Skin epidermis (tissue), 12 donors: ENCODE data around the gene ABL1.

Experiments used
- H3K27ac ChIP-seq, 21 experiments: fragments of 200-600 bp; sonication (generic) in 11 of 21; one replicate each; pipeline ENCODE4 v1.5.0; 2020; ENCODE audit warnings: mild to moderate bottlenecking in 3 of 21, inconsistent platforms in 2 of 21, moderate library complexity in 2 of 21
- H3K4me3 ChIP-seq, 7 experiments: fragments of 200-600 bp; sonication (generic) in 2 of 7; one replicate each; pipeline ENCODE4 v1.5.0; 2020; ENCODE audit warnings: inconsistent platforms in 2 of 7, mild to moderate bottlenecking in 2 of 7, moderate library complexity in 1 of 7

The ABL1 gene

DNA sequence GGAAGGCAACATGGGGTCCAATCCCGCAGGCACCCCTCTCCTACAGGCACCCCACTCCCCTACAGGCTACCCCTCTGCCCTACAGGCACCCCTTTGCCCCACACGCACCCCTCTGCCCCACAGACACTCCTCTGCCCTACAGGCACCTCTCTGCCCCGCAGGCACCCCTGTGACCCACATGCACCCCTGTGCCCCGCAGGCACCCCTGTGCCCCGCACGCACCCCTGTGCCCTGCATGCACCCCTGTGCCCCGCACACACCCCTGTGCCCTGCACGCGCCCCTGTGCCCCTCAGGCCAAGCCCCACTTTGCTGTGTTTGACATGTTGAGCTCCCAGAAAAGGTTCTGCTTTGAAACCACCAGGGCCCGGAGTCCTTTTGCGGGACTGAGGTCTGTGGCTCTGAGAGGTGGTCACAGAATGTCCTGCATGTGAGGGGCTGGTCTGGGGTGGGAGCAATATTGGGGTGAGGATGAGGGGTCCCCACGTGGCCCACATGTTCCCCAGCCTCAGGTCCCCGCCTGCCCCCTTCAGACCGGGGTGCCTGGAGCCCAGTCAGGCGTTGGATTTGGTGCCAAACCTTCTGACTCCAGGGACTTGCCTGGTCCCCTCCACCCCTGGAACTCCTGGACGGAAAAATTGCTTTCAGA is 62.2 kb downstream of the ABL1 start:
- no peak overlapping the region for H3K4me3 ChIP-seq
- no peak overlapping the region for H3K27ac ChIP-seq

DNA sequence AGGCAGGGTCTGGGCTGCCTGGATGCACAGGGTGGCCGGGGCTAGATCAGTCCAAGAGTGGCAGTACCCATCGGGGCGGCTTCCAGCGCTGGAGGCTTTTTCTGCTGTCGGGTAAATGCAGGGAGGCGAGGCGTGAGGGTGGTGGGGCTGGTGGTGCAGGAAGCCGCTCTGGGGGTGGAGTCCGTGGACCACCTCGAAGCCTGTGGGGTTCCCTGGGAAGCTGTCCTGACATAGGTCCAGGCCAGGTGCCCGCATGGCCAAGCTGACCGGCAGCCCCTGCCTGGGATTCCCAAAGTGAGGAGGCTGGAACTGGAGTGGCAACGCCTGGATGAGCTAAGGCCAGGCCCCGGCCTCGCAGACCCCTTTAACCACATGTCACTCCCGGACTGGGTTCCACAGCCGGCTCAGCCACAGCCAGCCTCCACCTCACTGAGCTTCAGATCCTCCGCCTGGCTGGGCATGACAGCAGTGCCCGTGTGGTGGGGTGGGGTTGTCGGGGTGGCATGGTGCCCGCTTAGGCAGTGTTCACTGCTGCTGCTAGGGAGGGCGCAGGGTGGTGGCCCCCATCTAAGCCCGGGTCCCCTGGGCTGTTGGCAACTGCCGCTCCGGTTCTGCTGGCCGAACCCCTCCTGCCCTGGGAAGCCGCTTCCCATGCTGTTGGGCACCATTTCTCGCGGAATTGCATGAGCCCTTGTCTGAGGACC is 62.9 kb downstream of the ABL1 start:
- no peak overlapping the region for H3K4me3 ChIP-seq
- no peak overlapping the region for H3K27ac ChIP-seq

DNA sequence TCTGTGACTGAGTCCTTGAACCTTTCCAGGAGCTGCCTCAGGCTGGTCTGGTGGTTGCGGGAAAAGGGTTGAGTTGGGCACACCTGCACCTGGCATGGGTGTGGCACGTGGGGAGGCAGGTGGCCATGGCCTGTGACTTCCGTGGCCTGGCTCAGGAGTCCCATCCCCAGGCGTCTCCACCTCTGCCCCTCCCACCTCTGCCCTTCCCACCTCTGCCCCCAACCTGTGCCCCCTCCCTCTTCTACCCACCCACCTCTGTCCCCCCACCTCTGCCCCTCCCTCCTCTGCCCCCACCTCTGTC is 63.4 kb downstream of the ABL1 start:
- H3K27ac ChIP-seq: no peak overlapping the region

DNA sequence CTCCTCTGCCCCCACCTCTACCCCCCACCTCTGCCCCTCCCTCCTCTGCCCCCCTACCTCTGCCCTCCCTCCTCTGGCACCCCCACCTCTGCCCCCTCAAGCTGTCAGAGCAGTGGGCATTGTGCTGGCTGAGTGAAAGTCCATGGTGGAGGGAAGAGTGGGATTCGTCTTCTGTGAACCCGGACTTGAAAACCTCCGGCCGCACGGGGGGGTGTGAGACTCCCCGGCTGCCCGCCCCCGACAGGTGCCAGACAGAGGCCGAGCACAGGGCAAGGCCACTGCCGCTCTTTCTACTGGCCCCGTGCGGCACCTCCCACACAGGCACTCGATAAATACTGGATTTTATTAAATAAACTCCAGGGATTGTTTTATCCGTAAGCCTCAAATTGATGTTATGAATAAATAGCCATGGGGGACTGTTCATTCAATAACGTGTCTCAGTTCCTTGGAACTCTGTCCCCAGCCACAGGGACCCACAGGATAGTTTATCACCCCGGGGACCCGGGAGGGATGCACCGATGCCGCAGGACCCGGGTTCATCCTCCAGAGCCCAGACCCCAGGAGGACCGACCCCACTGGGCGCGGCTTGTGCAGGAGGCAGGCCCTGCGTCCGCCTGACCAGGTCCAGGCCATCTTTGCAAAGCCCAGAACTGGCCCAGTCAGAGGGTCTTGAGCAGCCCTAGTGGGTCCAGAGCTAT is 64.1 kb downstream of the ABL1 start:
- H3K4me3 ChIP-seq: no peak overlapping the region
- no peak overlapping the region for H3K27ac ChIP-seq

More for the DNA sequence above, 63.4 kb downstream of the ABL1 start:
- no peak overlapping the region for H3K4me3 ChIP-seq

DNA sequence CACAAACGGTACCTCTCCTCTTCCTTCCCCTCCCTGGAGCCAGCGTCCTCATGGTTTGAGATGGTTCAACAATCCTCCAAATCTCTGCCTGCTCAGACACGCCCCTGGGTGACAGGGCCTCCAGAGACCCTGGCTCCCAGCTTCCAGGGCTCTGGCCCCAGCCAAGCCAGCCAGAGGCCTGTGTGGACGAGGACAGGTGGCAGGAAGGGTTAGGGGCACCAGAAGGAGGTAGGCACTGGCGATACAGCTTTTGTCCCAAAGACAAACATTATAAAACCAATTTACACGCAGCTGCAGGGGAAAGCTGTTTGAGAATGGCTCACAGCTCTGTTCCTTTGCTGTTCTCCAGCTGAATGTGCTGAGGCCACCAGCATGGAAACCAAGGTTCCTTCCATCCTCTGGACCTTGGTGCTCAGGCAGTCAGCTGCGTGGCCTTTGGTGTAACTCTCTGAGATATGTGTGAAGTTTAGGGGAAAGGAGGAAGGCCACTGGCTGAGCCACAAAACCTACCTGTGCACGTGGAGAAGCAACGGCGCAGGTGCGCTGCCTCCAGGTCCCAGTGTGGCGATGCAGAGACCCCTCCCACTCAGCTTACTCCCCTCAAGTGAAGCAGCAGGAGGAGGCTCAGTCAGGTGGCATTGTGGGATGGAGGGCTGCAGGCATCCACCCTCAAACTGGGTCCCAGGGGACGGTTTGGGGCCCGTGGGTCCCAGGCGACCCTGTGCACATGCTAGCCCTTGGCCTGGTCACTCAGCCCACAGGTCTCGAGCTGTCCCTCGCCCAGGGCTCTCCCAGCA is 65.8 kb downstream of the ABL1 start:
- H3K27ac ChIP-seq: no peak overlapping the region
- no peak overlapping the region for H3K4me3 ChIP-seq

DNA sequence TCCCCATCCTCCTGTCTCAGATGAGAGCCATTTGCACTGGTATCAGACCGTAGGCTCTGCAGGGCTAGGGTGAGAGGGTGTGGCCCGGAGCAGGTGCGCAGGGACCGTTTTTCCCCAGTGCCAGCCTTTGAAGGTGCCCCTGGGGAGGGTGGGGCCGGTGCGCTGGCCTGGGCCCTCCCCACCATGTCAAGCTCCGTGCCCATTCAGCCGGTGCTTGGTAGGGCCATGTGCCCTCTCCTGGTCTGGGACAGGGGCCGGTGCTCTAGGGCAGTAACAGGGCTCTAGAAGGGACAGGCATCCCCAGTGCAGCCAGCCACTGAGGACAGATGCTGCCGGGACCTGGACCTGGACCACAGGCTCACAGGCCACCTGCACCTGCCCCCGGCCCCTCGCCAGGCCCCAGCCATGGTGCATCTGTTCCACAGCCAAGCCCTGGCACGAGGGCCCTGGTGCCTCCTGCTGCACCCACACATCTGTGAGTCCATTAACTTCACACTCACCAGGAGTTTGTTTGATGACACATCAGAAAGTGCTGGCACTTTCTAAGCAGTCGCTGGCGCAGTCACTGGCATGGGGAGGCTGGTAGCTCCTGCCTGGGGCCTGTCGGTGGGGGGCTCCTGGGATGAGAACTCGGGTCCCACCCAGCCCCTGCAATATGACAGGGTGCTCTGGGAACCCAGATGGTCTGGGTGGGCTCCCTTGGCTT is 66.6 kb downstream of the ABL1 start:
- no peak overlapping the region for H3K27ac ChIP-seq

DNA sequence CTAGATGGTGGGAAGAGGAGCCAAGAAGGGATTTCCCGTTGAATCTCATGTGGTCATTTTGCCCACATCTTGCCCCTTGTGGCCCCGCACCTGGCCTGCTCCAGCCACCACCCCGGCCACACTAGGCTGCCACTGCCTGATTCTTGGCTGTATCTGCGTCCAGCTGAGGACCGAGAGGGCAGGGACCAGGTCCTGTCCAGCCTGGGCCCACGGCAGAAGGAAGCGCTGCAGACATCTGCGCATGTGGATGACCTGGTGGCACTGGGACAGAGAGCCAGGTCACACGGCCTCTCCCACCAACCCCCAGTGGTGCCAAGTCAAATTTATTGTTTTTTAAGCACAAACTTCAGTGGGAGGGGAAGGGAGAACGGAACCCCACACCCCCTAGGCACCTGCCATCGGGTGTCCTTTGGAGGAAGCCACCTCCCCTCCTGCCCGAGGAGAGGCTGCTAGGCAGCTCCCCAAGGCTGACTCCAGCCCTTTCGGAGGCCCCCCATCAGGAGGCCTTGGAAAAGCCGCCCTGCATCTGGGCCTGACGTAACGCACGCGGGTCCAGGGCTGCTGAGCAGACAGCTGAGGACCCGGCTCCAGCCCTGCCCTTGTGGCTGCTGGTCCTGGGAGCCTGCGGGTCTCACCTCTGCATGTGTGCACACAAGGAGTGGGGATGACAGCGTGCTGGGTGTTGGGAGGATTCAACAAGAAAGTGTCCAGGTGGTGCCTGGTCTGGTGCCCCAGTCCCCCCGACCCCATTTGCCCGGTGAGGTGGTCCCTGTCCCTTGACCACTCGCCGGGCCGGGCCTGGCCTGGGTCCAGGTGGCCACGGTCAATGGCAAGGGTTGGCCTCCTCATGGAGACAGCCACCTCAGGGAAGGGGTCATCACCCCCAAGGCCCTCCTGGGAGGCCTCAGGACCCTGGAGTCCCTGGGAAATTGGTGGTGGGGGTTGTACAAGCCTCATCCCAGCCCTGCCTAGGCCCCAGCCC is 67.4 kb downstream of the ABL1 start:
- H3K4me3 ChIP-seq: no peak overlapping the region
- H3K27ac ChIP-seq: no peak overlapping the region

More for the DNA sequence above, 66.6 kb downstream of the ABL1 start:
- no peak overlapping the region for H3K4me3 ChIP-seq

DNA sequence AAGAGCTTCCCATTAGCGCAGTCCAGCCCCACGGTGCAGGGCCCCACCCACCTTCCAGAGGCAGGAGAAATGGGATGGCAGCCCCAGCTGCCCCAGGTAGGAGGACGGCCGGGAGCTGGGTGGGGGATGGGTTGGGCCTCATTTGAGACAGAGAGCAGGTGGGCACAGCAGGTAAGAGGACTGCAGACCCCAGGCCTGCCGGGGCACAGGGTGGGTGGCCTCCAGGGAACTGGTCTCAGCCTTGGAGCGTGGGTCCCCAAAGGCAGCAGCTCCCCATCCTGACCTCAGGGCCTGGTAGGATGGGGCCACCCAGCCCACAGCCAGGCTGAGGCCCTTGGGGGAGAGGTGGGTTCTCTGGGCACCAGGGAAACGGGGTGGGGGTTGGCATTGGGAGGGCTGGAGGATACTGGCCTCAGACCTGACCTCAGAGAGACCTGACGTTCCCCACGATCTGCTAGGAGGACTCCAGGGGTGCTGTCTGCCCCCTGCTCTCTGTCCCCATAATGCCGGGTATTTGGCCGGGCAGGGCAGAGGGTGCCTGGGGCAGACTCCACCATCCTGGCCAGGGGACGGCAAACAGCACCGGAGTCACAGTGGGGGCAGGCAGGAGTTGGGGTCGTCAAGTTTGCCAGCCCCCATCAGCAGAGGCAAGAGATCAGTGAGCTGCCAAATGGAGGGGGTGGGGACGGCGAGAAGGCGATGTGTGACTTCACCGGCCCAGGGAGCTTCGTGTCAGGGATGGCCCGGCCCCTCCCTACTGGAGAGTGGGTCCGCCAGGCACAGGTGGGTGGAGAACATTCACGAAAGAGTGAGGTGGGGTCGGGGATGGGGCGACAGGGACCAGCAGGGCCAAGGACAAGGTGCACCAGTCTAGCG is 68.4 kb downstream of the ABL1 start:
- Histone ChIP-seq H3K4me3 (no peak overlapping the region), H3K27ac (no peak overlapping the region)

DNA sequence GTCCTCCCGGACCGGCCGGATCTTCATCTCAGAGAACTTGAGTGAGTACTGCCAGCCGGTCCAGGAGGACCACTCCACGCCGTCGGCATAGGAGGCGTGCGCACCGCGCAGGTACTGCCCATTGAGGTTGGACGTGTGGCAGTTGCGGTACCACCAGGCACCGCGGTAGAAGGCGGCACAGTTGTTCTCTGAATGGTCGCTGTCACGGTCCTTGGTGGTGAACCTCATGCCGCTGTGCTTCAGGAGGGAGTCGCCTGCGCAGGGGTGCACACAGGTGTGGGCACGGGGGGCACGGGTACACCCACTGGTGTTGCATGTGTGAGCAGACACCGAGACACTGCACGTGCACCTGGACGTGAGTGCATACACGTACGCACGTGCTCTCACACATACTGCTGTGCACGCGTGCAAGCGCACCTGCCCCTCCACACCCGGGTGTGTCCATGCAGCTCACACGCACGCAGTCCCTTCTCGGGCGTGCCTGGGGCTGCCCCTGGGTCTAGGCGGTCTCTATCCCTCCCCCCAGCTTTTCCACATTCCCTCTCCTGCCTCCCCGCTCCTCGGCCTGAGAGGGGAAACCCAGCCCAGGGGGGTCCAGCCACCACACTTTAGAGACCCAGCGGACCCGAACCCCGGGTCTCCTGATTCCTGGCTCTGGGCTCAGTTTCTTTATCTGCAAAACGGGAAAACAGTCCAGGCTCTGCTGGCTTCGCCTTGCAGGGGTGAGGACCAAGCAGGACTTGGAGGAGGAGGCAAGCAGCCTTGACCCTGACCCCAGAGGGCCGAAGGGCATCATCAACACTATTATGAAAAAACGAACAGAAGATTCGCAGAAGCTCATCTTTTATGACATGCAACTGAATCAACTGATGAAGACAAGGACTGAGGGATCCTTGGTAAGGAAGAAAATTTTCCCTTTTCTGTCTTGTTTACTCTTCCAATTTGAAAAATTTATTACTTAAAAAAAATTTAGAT is 69.3 kb downstream of the ABL1 start:
- no peak overlapping the region for H3K4me3 ChIP-seq
- H3K27ac ChIP-seq: no peak overlapping the region

DNA sequence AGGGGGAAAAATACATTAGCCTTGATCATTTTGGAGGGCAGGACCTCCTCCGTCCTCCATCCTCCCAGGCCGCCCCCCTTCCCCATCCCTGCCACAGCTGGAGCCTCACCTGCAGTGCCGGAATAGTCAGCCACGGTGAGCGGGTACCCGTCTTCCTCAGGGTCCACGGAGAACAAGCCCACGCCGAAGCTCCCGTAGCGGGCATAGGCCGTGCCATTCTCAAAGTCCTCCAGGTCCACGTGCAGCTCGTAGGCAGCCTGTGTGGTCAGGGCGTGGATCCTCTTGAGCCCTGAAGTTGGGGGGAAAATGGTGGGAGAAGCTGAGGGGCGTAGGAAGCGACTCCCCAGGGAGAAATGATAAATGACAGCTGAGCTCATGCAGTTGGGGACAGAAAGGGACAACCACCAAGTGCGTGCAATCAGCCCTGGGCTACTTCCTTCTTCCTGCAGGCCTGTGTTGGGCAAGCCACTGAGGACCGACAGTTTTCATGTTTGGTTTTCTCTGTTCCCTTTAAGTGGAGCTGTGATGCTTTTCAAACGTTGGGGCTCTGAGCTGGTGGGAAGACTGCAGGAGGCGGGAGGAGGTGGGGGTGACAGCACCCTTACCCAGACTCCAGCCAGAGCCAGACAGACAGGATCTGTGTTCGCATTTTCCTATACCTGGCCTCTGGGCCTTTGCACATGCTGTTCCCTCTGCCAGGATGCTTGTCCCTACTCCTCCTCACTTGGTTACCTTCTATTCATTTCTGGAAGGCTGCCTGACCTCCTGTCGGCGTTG is 70.3 kb downstream of the ABL1 start:
- Histone ChIP-seq H3K4me3 (no peak overlapping the region), H3K27ac (no peak overlapping the region)

DNA sequence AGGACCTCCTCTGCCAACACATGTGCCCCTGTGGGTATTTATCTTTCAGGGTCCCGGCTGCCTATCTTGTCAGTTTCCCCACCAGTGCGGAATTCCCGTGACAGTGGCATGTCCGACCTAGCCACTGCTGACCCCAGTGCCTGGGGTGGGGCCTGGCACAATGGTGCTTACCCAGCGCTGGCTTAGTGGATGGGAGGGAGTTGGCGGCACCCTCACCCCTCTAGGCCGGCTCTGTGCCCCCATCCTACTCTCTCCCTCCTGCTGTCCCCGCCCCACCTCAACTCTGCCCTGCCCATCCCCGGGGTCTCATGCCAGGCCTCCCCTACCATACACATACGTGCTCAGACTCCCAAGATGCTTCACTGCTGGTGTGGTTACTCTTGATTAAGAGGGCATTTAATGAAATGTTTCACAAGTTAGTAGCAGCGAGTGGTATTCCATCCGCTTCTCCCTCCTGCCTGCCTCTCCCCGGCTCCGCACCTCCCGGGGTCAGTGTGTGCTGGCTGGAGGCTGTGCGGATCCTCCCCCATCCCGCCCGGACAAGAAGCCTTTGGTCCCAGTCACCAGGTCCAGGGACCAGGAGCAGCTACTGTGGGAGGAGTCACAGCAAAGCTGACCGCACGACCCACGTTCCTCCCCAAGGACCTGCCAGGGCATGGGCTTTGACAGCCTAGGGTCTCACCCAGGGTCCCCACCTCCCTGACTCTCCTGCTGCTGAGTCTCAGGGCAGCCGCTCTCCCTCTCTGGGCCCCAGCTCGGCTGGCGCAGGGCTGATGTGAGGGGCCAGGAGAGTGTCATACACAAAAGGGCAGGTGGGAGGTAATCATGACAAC is 71.1 kb downstream of the ABL1 start:
- Histone ChIP-seq H3K4me3 (no peak overlapping the region), H3K27ac (no peak overlapping the region)

DNA sequence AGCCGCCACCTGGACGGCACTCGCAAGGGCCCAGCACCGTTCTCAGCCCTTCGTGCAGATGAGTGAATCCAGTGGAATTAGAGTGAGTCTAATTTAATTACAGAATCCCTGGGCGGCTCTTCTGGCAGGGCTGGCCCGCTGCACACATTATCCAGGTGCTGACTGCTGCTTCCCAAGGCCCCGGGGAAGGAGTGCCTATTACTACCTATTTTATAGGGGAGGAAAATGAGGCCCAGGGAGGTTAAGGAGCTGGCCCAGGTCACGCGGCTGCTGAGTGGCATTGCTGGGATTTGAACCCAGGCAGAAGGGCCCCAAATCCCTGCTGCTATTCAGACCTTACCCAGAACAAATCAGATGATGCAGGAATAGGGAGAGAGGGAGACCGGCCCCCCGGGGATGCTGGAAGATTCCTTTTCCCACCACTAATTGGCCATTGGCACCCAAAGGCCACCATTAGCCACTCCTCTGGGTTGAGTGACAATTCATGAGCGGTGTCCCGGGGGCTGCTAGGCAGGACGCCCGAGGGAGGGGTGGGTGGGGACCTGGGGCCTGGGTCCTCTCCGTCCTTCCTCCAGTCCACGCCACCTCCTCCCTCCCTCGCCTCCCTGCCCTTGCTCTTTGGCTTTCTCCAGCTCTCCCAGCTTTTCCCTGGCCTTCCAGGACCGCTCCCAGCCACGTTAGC is 71.8 kb downstream of the ABL1 start:
- no peak overlapping the region for H3K27ac ChIP-seq
- H3K4me3 ChIP-seq: no peak overlapping the region

DNA sequence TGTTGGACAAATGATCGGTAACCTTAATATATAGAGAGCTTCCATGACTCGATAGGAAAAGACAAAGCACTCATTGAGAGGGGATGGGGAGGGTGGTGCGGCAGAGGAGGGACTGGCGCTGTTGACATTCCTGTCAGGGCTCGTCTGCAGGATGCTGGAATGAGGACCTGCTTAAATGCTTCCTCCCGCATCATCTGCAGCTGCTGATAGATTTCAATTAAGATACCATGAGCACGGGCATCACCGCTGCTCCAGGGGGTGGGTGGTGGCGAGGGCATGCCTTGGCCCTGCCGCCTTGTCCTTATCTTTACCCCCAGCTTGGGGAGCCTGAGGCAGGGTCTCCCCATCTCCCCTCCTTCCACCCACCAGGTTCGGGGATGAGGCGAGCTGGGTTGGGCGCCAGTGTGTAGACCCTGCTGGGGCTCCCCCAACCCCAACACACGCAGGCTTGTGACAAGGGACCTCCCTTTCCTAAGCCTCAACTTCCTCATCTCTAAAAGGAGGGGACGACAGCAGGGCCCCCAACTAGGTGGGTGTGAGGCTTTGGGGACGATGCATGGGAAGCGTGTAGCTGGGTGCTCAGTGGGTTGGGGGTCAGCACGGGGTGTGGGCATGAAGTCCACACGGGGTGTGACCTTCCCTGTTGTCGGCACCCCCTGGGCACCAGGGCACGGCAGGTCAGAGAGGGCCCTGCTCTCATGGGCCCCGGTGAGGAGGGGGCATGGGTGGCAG is 73.3 kb downstream of the ABL1 start:
- H3K4me3 ChIP-seq: no peak overlapping the region
- H3K27ac ChIP-seq: no peak overlapping the region

DNA sequence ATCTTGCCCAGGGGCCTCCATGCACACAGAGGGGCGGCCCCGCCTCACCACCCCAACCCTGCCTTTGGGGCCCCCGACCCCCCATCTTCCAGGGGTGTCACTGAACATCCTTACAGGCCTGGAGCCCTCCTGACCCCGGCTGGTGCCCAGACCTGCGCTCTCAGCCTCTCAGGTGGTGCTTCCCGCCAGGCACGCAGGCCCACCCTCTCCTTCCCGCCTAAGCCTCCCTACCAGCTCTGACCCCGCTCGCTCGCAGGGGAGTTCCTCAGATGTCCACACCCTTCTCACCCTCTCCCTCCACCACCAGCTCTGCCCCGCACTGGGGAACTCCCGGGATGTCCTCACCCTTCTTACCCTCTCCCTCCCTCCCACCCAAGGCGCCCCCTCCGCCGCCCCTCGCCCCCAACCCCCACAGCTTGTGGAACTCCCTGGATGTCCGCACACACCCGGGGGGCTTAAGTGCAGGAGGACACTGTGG is 73.9 kb downstream of the ABL1 start:
- no peak overlapping the region for H3K4me3 ChIP-seq
- no peak overlapping the region for H3K27ac ChIP-seq
